H1 (cell line): ENCODE data around the gene PPM1G. TPM values are rescaled to one million over a fixed set of nuclear protein-coding genes. Genes with fewer than 3 reads are reported as not detected.
A peak's percentile ranks its signal among the peaks of the same experiment; 100 is the strongest.

Source experiments
- CTCF ChIA-PET: fragments of 300-600 bp; sonication (Branson Sonifier 250); formaldehyde crosslinking; loops from one replicate; lab custom pipeline; 2021; ENCODE audit not compliant: partially characterized antibody; lab: Charles Lee
- POLR2A ChIA-PET: fragments of 300-600 bp; sonication (Branson Sonifier 250); formaldehyde crosslinking; loops from one replicate; lab custom pipeline; 2021; ENCODE audit warnings: inconsistent platforms; ENCODE audit not compliant: partially characterized antibody; lab: Charles Lee
- DNase-seq, 2 experiments: peaks; one replicate each; pipeline versions ENCODE4 v3.0.0 to v3.0.0-alpha.2; 2010 to 2022; ENCODE audit warnings: low spot score in 2 of 2, low read depth in 1 of 2, mixed read lengths in 1 of 2
- FAIRE-seq: peaks from 2 replicates; lab custom pipeline; 2011; peaks lifted over from hg19 to GRCh38; lab: Jason Lieb, UNC
- H2AFZ ChIP-seq: 2 replicates; pipeline ENCODE4 v1.8.1; 2012; ENCODE audit warnings: low read length, inconsistent platforms
- H2AK5ac ChIP-seq: 2 replicates; pipeline ENCODE4 v1.6.1; 2013; ENCODE audit warnings: low read depth, low read length
- H2BK120ac ChIP-seq: replicated peaks from 2 replicates; pipeline ENCODE3; 2013; ENCODE audit warnings: low read depth, low read length, inconsistent platforms
- H2BK12ac ChIP-seq: 2 replicates; pipeline ENCODE4 v1.6.1; 2013; ENCODE audit warnings: low read depth, low read length
- H2BK15ac ChIP-seq: 2 replicates; pipeline ENCODE4 v1.6.1; 2013; ENCODE audit warnings: low read length
- H2BK20ac ChIP-seq: 2 replicates; pipeline ENCODE4 v1.6.1; 2013; ENCODE audit warnings: low read length
- H2BK5ac ChIP-seq: 2 replicates; pipeline ENCODE4 v1.6.1; 2013; ENCODE audit warnings: low read depth, low read length
- H3K14ac ChIP-seq: 2 replicates; pipeline ENCODE4 v1.6.1; 2013; ENCODE audit warnings: inconsistent platforms; ENCODE audit not compliant: insufficient read length
- H3K18ac ChIP-seq: 2 replicates; pipeline ENCODE4 v1.6.1; 2013; ENCODE audit warnings: low read length; ENCODE audit errors: extremely low read depth
- H3K23ac ChIP-seq: 2 replicates; pipeline ENCODE4 v1.6.1; 2013; ENCODE audit warnings: inconsistent platforms; ENCODE audit not compliant: insufficient read length
- H3K23me2 ChIP-seq: 2 replicates; pipeline ENCODE4 v1.6.1; 2013; ENCODE audit warnings: low read depth, low read length
- H3K27ac ChIP-seq: 2 replicates; pipeline ENCODE4 v1.6.1; 2011; ENCODE audit warnings: low read depth, low read length, inconsistent platforms
- H3K27me3 ChIP-seq, 4 experiments: replicated peaks in 1 of 4; 1 replicate in 1 of 4; 2 replicates in 3 of 4; pipeline versions ENCODE4 v1.6.1 to v1.8.1; 2011 to 2013; ENCODE audit warnings: low read length in 3 of 4, mild to moderate bottlenecking in 3 of 4, inconsistent platforms in 2 of 4, mixed read lengths in 2 of 4, moderate library complexity in 1 of 4; ENCODE audit not compliant: control insufficient read depth in 3 of 4, insufficient read depth in 3 of 4; ENCODE audit errors: extremely low read depth in 1 of 4
- H3K36me3 ChIP-seq, 4 experiments: 2 replicates each; pipeline versions ENCODE4 v1.6.1 to v1.8.1; 2011 to 2013; ENCODE audit warnings: mild to moderate bottlenecking in 4 of 4, low read length in 3 of 4, moderate library complexity in 2 of 4, control low read depth in 1 of 4, inconsistent platforms in 1 of 4; ENCODE audit not compliant: insufficient read depth in 4 of 4, control insufficient read depth in 2 of 4
- H3K4ac ChIP-seq: replicated peaks from 2 replicates; pipeline ENCODE3; 2013; ENCODE audit warnings: low read length, low read depth, mixed read lengths, inconsistent platforms; ENCODE audit not compliant: insufficient read length
- H3K4me1 ChIP-seq, 4 experiments: replicated peaks in 1 of 4; 1 replicate in 1 of 4; 2 replicates in 3 of 4; pipeline versions ENCODE4 v1.6.1 to v1.8.1; 2011 to 2013; ENCODE audit warnings: low read length in 3 of 4, inconsistent platforms in 2 of 4, mixed read lengths in 1 of 4; ENCODE audit not compliant: insufficient read depth in 4 of 4, control insufficient read depth in 3 of 4
- H3K4me2 ChIP-seq, 2 experiments: 2 replicates each; pipeline versions ENCODE4 v1.6.1 to v1.8.1; 2011 to 2013; ENCODE audit warnings: low read depth in 2 of 2, low read length in 2 of 2, control low read depth in 1 of 2, inconsistent platforms in 1 of 2, mild to moderate bottlenecking in 1 of 2; ENCODE audit not compliant: insufficient read depth in 1 of 2
- H3K4me3 ChIP-seq, 4 experiments: fragments of 200-600, 300-600 bp in 1 of 4; sonication (generic), shearing (Covaris generic), sonication (Bioruptor Twin) in 1 of 4; 2 replicates each; pipeline versions ENCODE4 v1.5.1 to v1.8.1; 2011 to 2016; ENCODE audit warnings: low read length in 4 of 4, low read depth in 3 of 4, control low read depth in 2 of 4, inconsistent platforms in 2 of 4, mild to moderate bottlenecking in 2 of 4, mixed read lengths in 1 of 4, moderate library complexity in 1 of 4; ENCODE audit not compliant: insufficient read depth in 2 of 4; ENCODE audit errors: extremely low read depth in 1 of 4
- H3K56ac ChIP-seq: replicated peaks from 2 replicates; pipeline ENCODE3; 2013; ENCODE audit warnings: low read depth, mild to moderate bottlenecking, mixed read lengths, low read length, inconsistent platforms; ENCODE audit not compliant: insufficient read length
- H3K79me1 ChIP-seq: 2 replicates; pipeline ENCODE4 v1.6.1; 2013; ENCODE audit warnings: low read depth, low read length, control low read depth
- H3K79me2 ChIP-seq, 2 experiments: 2 replicates each; pipeline versions ENCODE4 v1.6.1 to v1.8.1; 2012 to 2013; ENCODE audit warnings: low read length in 2 of 2, mild to moderate bottlenecking in 2 of 2, inconsistent platforms in 1 of 2; ENCODE audit not compliant: insufficient read depth in 2 of 2, control insufficient read depth in 1 of 2
- H3K9ac ChIP-seq, 4 experiments: replicated peaks in 1 of 4; 1 replicate in 1 of 4; 2 replicates in 3 of 4; pipeline versions ENCODE4 v1.6.1 to v1.8.1; 2011 to 2013; ENCODE audit warnings: low read depth in 3 of 4, low read length in 3 of 4, control low read depth in 2 of 4, mild to moderate bottlenecking in 2 of 4, moderate library complexity in 2 of 4, inconsistent platforms in 1 of 4; ENCODE audit errors: extremely low read depth in 1 of 4
- H3K9me3 ChIP-seq, 2 experiments: 2 replicates each; pipeline versions ENCODE4 v1.6.1 to v1.8.1; 2012 to 2013; ENCODE audit warnings: mild to moderate bottlenecking in 2 of 2, moderate library complexity in 2 of 2, control low read depth in 1 of 2, inconsistent platforms in 1 of 2, low read depth in 1 of 2, low read length in 1 of 2, mixed read lengths in 1 of 2; ENCODE audit not compliant: insufficient read depth in 2 of 2
- H4K20me1 ChIP-seq, 2 experiments: replicated peaks in 1 of 2; 2 replicates each; pipeline versions ENCODE3 to v1.8.1; 2011 to 2013; ENCODE audit warnings: inconsistent platforms in 2 of 2, low read length in 2 of 2, mild to moderate bottlenecking in 1 of 2; ENCODE audit not compliant: insufficient read depth in 2 of 2, control insufficient read depth in 1 of 2
- H4K5ac ChIP-seq: 2 replicates; pipeline ENCODE4 v1.6.1; 2013; ENCODE audit warnings: low read length, low read depth, mixed read lengths, inconsistent platforms; ENCODE audit not compliant: insufficient read length
- H4K8ac ChIP-seq: 2 replicates; pipeline ENCODE4 v1.8.0; 2013; ENCODE audit warnings: mild to moderate bottlenecking, moderate library complexity, low read length, inconsistent platforms; ENCODE audit not compliant: insufficient read depth; ENCODE audit errors: extremely low read depth
- H4K91ac ChIP-seq: replicated peaks from 2 replicates; pipeline ENCODE3; 2013; ENCODE audit warnings: low read length, mixed read lengths, inconsistent platforms; ENCODE audit not compliant: insufficient read length
- CTBP2 ChIP-seq: IDR thresholded peaks from 2 replicates; pipeline ENCODE4 v1.7.0; 2011; ENCODE audit warnings: borderline replicate concordance, mild to moderate bottlenecking, moderate library complexity, mixed read lengths, low read length; ENCODE audit not compliant: insufficient read depth, insufficient read length
- EGR1 ChIP-seq: IDR thresholded peaks from 2 replicates; pipeline ENCODE4 v1.6.1; 2011; ENCODE audit warnings: low read depth, low read length, borderline replicate concordance
- KDM1A ChIP-seq: fragments of 200-600, 300-600 bp; sonication (generic); IDR thresholded peaks from 2 replicates; pipeline ENCODE4 v1.7.1; 2016; ENCODE audit warnings: mild to moderate bottlenecking, low read length, borderline replicate concordance
- NRF1 ChIP-seq: IDR thresholded peaks from 2 replicates; pipeline ENCODE4 v1.6.1; 2011; ENCODE audit warnings: mild to moderate bottlenecking, low read depth, low read length, improper control_type of control experiment
- SP1 ChIP-seq: IDR thresholded peaks from 2 replicates; pipeline ENCODE4 v1.6.1; 2011; ENCODE audit warnings: low read depth, low read length
- SP4 ChIP-seq: IDR thresholded peaks from 2 replicates; pipeline ENCODE4 v1.6.1; 2012; ENCODE audit warnings: low read length, inconsistent platforms
- TEAD4 ChIP-seq: IDR thresholded peaks from 2 replicates; pipeline ENCODE4 v1.6.1; 2012; ENCODE audit warnings: low read depth, low read length, inconsistent platforms, mixed read lengths
- YY1 ChIP-seq: IDR thresholded peaks from 2 replicates; pipeline ENCODE4 v1.6.1; 2011; ENCODE audit warnings: low read depth, mild to moderate bottlenecking, low read length
- WGBS, 2 experiments: shearing (Covaris generic) in 1 of 2; methylation state at CpG; one replicate each; pipeline versions ENCODE4 v1.1.6 to v1.1.7; 2013 to 2015; ENCODE audit warnings: low lambda C conversion rate in 2 of 2, mixed read lengths in 2 of 2, inconsistent platforms in 1 of 2, low coverage in 1 of 2, missing lambda C conversion rate in 1 of 2; ENCODE audit not compliant: insufficient replicate concordance in 2 of 2, insufficient coverage in 1 of 2, insufficient read length in 1 of 2; ENCODE audit errors: extremely low coverage in 1 of 2, missing lambda C conversion rate in 1 of 2; 5-methylcytosine and 5-hydroxymethylcytosine counted together
- polyA plus RNA-seq, 7 experiments: library from polyadenylated mRNA; depleted of rRNA in 3 of 7; stranded (reverse) in 5 of 7; unstranded in 2 of 7; fragments of >200 nt in 5 of 7; fragments of 200-250 nt in 2 of 7; gene quantifications; 1 replicate in 5 of 7; 2 replicates in 1 of 7; 4 replicates in 1 of 7; pipeline versions ENCODE4 v1.2.1 to v1.2.3, GENCODE V29; 2011 to 2013; ENCODE audit warnings: missing spikeins in 2 of 7, mixed read lengths in 2 of 7
- total RNA-seq: library from RNA; stranded (reverse); fragmentation: NEBNext Ultra II Directional; extraction: Animal tissue kit (Norgen Biotek cat#: 25700); gene quantifications from 2 replicates; pipeline ENCODE4 v1.2.1, GENCODE V29; 2021

The PPM1G gene
- total and polyA plus RNA-seq, 2 of the 8 experiments (the other 6 are each of a cell fraction or from before 2014, with no cell fraction given): 73.3 to 203 TPM

GRCh38 chr2:27441958-27442919 is 32.8 kb upstream of the PPM1G start, which contains the start of gene KRTCAP3:
Gene KRTCAP3, plus strand, starts transcription at chr2:27442381. Its CDS starts 32 bp downstream, at chr2:27442413.
- ChIA-PET POLR2A (interaction anchor here (0.8 to 4.2 kb wide), 7 partner anchors 13 to 182 kb away, joined by 3 to 19 read pairs (median 4); partner anchors contain the start of genes NRBP1, PPM1G and ZNF513), CTCF (interaction anchor here (0.8 to 2.3 kb wide), 12 partner anchors 11 to 191 kb away, joined by 3 to 24 read pairs (median 4); partner anchors contain the start of genes CCDC121 and GPN1)
- peak within 1 kb of the TSS; percentile 82 for H4K8ac ChIP-seq
- H3K9me3 ChIP-seq: no peaks in the 10 kb centered on the region
- no peak within 1 kb of the TSS for H3K4ac ChIP-seq
- H3K23me2 ChIP-seq: peaks cover 8% of the 10 kb centered on the region
- H3K14ac ChIP-seq: no peak within 1 kb of the TSS
- H2BK20ac ChIP-seq: no peak within 1 kb of the TSS
- no peaks in the 10 kb centered on the region for H3K27me3 ChIP-seq
- H4K91ac ChIP-seq: peak within 1 kb of the TSS; percentile 11
- peak within 1 kb of the TSS in 3 of 4 experiments; percentile 54 to 65 (median 55); a peak in 6 of 7 replicates for H3K9ac ChIP-seq
- peaks cover 9 to 36% (median 19%) of the 10 kb centered on the region in 4 experiments for H3K36me3 ChIP-seq
- 0 out of 2 replicates have a peak within 1 kb of the TSS, but pooled peaks have one; percentile 13 for H2BK12ac ChIP-seq
- DNase-seq: peak; percentile 53 to 94
- peak within 1 kb of the TSS; percentile 39 for H3K56ac ChIP-seq
- H3K79me1 ChIP-seq: no peaks in the 10 kb centered on the region; the same call in 1 of the 2 replicates
- peak within 1 kb of the TSS; percentile 87 for H3K18ac ChIP-seq
- H3K4me3 ChIP-seq: peak within 1 kb of the TSS; percentile 49 to 76 (median 63)
- peaks cover 0 to 14% (median 8%) of the 10 kb centered on the region in 4 experiments; a peak in 5 of 7 replicates for H3K4me1 ChIP-seq
- FAIRE-seq: no peak
- peak within 1 kb of the TSS; percentile 8 for H4K5ac ChIP-seq
- no peaks in the 10 kb centered on the region for H3K79me2 ChIP-seq
- no peak within 1 kb of the TSS for H3K27ac ChIP-seq
- no peaks in the 10 kb centered on the region for H4K20me1 ChIP-seq
- no peak within 1 kb of the TSS for H2BK120ac ChIP-seq
- no peak within 1 kb of the TSS; the same call in 1 of the 2 replicates for H2BK15ac ChIP-seq
- H3K23ac ChIP-seq: no peak within 1 kb of the TSS
- H2AK5ac ChIP-seq: no peak within 1 kb of the TSS
- WGBS, 2 experiments: 13% methylated on average over 43 of the region's 80 CpGs; no CpG with 5 or more reads in 1 of the 2 experiments
- no peak within 1 kb of the TSS; the same call in 1 of the 2 replicates for H2AFZ ChIP-seq
- peak within 1 kb of the TSS; percentile 78; the same call in 1 of the 2 replicates for H2BK5ac ChIP-seq
- H3K4me2 ChIP-seq: peak within 1 kb of the TSS; percentile 84 to 89
- TF ChIP-seq TEAD4 (no peak), EGR1 (no peak), SP1 (no peak), CTBP2 (no peak), SP4 (no peak), NRF1 (no peak), KDM1A (0 out of 2 replicates have a peak, but pooled peaks have one; percentile 20), YY1 (no peak)
